H1 (cell line): ENCODE results near the gene ABHD16A. TPM values are rescaled to one million over a fixed set of nuclear protein-coding genes. Genes with fewer than 3 reads are reported as not detected.

ENCODE experiments used
- ASH2L ChIP-seq: fragments of 200-600, 300-600 bp; sonication (generic); IDR thresholded peaks from one replicate; pipeline ENCODE4 v1.7.1; 2017; ENCODE audit warnings: low read length
- CHD1 ChIP-seq: IDR thresholded peaks from 2 replicates; pipeline ENCODE4 v1.6.1; 2012; ENCODE audit warnings: low read depth, low read length, improper control_type of control experiment
- CREB1 ChIP-seq: IDR thresholded peaks from 2 replicates; pipeline ENCODE4 v1.6.1; 2012; ENCODE audit warnings: inconsistent platforms
- EGR1 ChIP-seq: IDR thresholded peaks from 2 replicates; pipeline ENCODE4 v1.6.1; 2011; ENCODE audit warnings: low read depth, low read length, borderline replicate concordance
- FOSL1 ChIP-seq: IDR thresholded peaks from 2 replicates; pipeline ENCODE4 v1.6.1; 2011; ENCODE audit warnings: mild to moderate bottlenecking, low read depth, low read length, moderate library complexity; ENCODE audit not compliant: insufficient read depth
- HDAC2 ChIP-seq, 2 experiments: fragments of 300-600 bp in 1 of 2; sonication (generic) in 1 of 2; IDR thresholded peaks; 2 replicates each; pipeline ENCODE4 v1.6.1; 2011 to 2012; ENCODE audit warnings: low read depth in 2 of 2, low read length in 2 of 2, mild to moderate bottlenecking in 2 of 2, moderate library complexity in 2 of 2, borderline replicate concordance in 1 of 2, inconsistent platforms in 1 of 2
- HDAC6 ChIP-seq: IDR thresholded peaks from one replicate; pipeline ENCODE4 v1.7.1; 2012; ENCODE audit warnings: low read depth, mild to moderate bottlenecking, inconsistent platforms, low read length, moderate library complexity
- JUN ChIP-seq: IDR thresholded peaks from 2 replicates; pipeline ENCODE4 v1.6.1; 2011; ENCODE audit warnings: low read depth, mild to moderate bottlenecking, improper control_type of control experiment, low read length
- JUND ChIP-seq: IDR thresholded peaks from 2 replicates; pipeline ENCODE4 v1.6.1; 2011; ENCODE audit warnings: mild to moderate bottlenecking, improper control_type of control experiment, low read length
- MAFK ChIP-seq: IDR thresholded peaks from 2 replicates; pipeline ENCODE4 v1.6.1; 2012; ENCODE audit warnings: low read depth, mild to moderate bottlenecking, improper control_type of control experiment, low read length
- POLR2A ChIP-seq, 2 experiments: IDR thresholded peaks; 1 replicate in 1 of 2; 2 replicates in 1 of 2; pipeline ENCODE4 v1.6.1; 2011; ENCODE audit warnings: low read depth in 2 of 2, low read length in 2 of 2, mild to moderate bottlenecking in 2 of 2; ENCODE audit errors: control extremely low read depth in 1 of 2
- RAD21 ChIP-seq, 2 experiments: IDR thresholded peaks in 1 of 2; conservative IDR thresholded peaks in 1 of 2; 2 replicates each; pipeline ENCODE4 v1.6.1; 2011; ENCODE audit warnings: low read depth in 2 of 2, low read length in 2 of 2, improper control_type of control experiment in 1 of 2, inconsistent platforms in 1 of 2, mild to moderate bottlenecking in 1 of 2, moderate library complexity in 1 of 2
- RBBP5 ChIP-seq: IDR thresholded peaks from 2 replicates; pipeline ENCODE4 v1.7.1; 2012; ENCODE audit warnings: low read depth, mild to moderate bottlenecking, inconsistent platforms, low read length, moderate library complexity, borderline replicate concordance
- RFX5 ChIP-seq: IDR thresholded peaks from 2 replicates; pipeline ENCODE4 v1.6.1; 2011; ENCODE audit warnings: low read depth, low read length, improper control_type of control experiment, borderline replicate concordance
- SP2 ChIP-seq: IDR thresholded peaks from 2 replicates; pipeline ENCODE4 v1.6.1; 2012; ENCODE audit warnings: mild to moderate bottlenecking, low read length, inconsistent platforms
- TBP ChIP-seq: IDR thresholded peaks from 2 replicates; pipeline ENCODE4 v1.6.1; 2011; ENCODE audit warnings: low read depth, low read length, improper control_type of control experiment
- polyA plus RNA-seq, 7 experiments: library from polyadenylated mRNA; depleted of rRNA in 3 of 7; stranded (reverse) in 5 of 7; unstranded in 2 of 7; fragments of >200 nt in 5 of 7; fragments of 200-250 nt in 2 of 7; gene quantifications; 1 replicate in 5 of 7; 2 replicates in 1 of 7; 4 replicates in 1 of 7; pipeline versions ENCODE4 v1.2.1 to v1.2.3, GENCODE V29; 2011 to 2013; ENCODE audit warnings: missing spikeins in 2 of 7, mixed read lengths in 2 of 7
- total RNA-seq: library from RNA; stranded (reverse); fragmentation: NEBNext Ultra II Directional; extraction: Animal tissue kit (Norgen Biotek cat#: 25700); gene quantifications from 2 replicates; pipeline ENCODE4 v1.2.1, GENCODE V29; 2021
- TF ChIP-seq, protein P1 (sequence below): IDR thresholded peaks from 2 replicates; pipeline ENCODE4 v1.6.1; 2011; ENCODE audit warnings: low read length, improper control_type of control experiment
- TF ChIP-seq, protein P2 (sequence below): IDR thresholded peaks from 2 replicates; pipeline ENCODE4 v1.6.1; 2012; ENCODE audit warnings: low read length, inconsistent platforms
- TF ChIP-seq, protein P3 (sequence below): IDR thresholded peaks from 2 replicates; pipeline ENCODE4 v1.6.1; 2012; ENCODE audit warnings: inconsistent platforms
- TF ChIP-seq, protein P4 (sequence below): IDR thresholded peaks from 2 replicates; pipeline ENCODE4 v1.6.1; 2011; ENCODE audit warnings: low read depth, mild to moderate bottlenecking, low read length; ENCODE audit not compliant: insufficient read depth

The ABHD16A gene
- total and polyA plus RNA-seq, 2 of the 8 experiments (the other 6 are each of a cell fraction or from before 2014, with no cell fraction given): 32.9 to 40.2 TPM

DNA sequence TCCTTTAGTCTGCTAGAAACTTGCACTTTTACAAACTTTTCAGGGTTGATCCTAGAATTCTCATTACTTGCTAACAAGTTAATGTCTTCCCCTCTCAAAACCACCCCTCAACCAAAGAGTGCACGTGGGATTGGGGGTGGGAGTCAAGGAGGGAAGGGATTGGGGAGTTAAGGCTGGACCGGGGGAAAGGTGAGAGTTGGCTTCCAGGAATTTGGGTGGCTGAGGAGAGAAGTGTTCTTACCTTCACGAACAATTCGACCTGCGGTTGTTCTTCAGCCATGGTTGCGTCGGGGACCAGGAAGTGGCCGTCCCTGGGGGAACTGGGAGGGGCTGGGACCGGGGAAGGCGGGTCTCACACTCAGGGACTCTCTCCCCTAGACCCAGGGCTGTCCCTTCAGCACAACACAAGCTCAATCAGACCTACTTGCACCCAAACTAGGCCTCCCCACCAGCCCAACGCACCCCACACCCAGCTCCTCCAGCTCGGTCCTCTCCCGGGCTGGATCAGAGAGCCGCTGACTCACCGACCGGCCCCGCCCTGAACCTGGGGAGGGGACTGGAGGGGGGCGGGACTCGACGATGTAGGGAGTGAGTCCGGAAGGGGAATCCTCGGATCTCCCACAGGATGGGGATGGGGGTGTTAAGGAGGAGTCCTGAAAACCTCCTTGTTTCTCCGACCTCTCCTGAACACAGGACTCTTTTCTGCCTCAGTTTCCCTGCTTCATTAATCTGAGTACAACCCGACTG is 33.1 kb upstream of the ABHD16A start, which contains the start of gene CLIC1 (continued):
- TF ChIP-seq, protein P1, sequence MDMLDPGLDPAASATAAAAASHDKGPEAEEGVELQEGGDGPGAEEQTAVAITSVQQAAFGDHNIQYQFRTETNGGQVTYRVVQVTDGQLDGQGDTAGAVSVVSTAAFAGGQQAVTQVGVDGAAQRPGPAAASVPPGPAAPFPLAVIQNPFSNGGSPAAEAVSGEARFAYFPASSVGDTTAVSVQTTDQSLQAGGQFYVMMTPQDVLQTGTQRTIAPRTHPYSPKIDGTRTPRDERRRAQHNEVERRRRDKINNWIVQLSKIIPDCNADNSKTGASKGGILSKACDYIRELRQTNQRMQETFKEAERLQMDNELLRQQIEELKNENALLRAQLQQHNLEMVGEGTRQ: no peak
- TF ChIP-seq SP2 (no peak), FOSL1 (no peak), CHD1 (no peak), MAFK (no peak), RBBP5 (0 out of 2 replicates have a peak, but pooled peaks have one; percentile 11), HDAC6 (no peak), RAD21 (IDR thresholded peaks at IDR 0.05 in 1 of 2, conservative IDR thresholded peaks at IDR 0.05 in 1 of 2; ENCODE audit: low read depth in 2 of 2, low read length in 2 of 2) (no peak), CREB1 (no peak), ASH2L (peak; percentile 73), JUND (peak; percentile 74), EGR1 (no peak), TBP (0 out of 2 replicates have a peak, but pooled peaks have one; percentile 33), JUN (no peak), RFX5 (no peak), HDAC2 (IDR thresholded peaks at IDR 0.05; ENCODE audit: borderline replicate concordance in 1 of 2, low read depth in 2 of 2, low read length in 2 of 2) (peak in 1 of 2 experiments; percentile 49; a peak in 1 of 4 replicates), POLR2A (IDR thresholded peaks at IDR 0.05; ENCODE audit: control extremely low read depth in 1 of 2, low read depth in 2 of 2, low read length in 2 of 2) (peak in 1 of 2 experiments; percentile 78; a peak in 2 of 3 replicates)
- TF ChIP-seq, protein P2, sequence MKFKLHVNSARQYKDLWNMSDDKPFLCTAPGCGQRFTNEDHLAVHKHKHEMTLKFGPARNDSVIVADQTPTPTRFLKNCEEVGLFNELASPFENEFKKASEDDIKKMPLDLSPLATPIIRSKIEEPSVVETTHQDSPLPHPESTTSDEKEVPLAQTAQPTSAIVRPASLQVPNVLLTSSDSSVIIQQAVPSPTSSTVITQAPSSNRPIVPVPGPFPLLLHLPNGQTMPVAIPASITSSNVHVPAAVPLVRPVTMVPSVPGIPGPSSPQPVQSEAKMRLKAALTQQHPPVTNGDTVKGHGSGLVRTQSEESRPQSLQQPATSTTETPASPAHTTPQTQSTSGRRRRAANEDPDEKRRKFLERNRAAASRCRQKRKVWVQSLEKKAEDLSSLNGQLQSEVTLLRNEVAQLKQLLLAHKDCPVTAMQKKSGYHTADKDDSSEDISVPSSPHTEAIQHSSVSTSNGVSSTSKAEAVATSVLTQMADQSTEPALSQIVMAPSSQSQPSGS: no peak
- TF ChIP-seq, protein P3, sequence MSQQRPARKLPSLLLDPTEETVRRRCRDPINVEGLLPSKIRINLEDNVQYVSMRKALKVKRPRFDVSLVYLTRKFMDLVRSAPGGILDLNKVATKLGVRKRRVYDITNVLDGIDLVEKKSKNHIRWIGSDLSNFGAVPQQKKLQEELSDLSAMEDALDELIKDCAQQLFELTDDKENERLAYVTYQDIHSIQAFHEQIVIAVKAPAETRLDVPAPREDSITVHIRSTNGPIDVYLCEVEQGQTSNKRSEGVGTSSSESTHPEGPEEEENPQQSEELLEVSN: no peak; the same call in 1 of the 2 replicates
- TF ChIP-seq, protein P4, sequence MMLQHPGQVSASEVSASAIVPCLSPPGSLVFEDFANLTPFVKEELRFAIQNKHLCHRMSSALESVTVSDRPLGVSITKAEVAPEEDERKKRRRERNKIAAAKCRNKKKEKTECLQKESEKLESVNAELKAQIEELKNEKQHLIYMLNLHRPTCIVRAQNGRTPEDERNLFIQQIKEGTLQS: no peak
